GM18498 (cell line): ENCODE results near the gene HES7.
A peak's percentile ranks its signal among the peaks of the same experiment; 100 is the strongest.
"Not testable (repeated sequence)": the region's sequence is repeated elsewhere in the genome, so short reads cannot be mapped to it uniquely, and the experiment has no call there.

Source experiments
- ATAC-seq: cut with Tn5 transposase; IDR thresholded peaks from one replicate; pipeline ENCODE4 v1.9.1; 2021; ENCODE audit warnings: mild to moderate bottlenecking, moderate library complexity; ENCODE audit not compliant: unreplicated experiment

The HES7 gene

DNA sequence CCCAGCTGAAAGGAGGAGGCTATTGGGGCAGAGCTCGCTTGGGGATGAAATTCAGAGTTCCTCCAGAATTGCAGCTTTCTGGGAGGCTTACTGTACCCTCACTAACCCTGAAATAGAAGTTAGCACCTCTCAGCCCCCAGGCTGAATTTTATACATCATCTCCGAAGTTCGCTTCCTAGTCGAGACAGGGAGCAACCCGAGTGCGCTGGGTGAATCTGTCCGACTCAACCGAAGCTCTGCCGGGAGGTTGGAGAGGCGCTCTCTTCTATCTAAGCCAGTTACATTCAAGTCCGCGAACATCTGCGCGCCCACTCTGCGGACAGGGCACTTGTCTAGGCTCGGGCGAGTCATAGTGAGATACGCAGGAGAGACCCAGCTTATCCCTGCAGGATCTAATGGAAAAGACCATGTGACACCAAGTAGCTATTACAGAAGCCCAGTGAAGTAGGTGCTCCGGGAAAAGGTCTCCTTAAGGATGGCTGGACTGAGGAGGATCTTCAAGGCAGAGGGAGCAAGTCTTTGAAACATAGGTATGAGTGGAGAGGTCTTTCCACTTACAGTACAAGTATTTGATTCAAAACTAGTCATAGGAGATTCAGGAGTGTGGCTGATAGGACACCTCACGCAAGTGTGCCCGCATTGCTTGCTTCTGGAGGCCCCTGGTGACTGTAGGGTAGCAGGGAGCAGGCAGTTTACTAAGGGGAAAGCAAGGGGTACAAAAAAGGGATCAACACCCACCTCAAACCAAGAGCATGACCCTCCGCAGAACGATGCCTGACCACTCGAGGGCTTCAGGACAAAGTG, 646 bp upstream of the HES7 start:
- ATAC-seq: no peak

DNA sequence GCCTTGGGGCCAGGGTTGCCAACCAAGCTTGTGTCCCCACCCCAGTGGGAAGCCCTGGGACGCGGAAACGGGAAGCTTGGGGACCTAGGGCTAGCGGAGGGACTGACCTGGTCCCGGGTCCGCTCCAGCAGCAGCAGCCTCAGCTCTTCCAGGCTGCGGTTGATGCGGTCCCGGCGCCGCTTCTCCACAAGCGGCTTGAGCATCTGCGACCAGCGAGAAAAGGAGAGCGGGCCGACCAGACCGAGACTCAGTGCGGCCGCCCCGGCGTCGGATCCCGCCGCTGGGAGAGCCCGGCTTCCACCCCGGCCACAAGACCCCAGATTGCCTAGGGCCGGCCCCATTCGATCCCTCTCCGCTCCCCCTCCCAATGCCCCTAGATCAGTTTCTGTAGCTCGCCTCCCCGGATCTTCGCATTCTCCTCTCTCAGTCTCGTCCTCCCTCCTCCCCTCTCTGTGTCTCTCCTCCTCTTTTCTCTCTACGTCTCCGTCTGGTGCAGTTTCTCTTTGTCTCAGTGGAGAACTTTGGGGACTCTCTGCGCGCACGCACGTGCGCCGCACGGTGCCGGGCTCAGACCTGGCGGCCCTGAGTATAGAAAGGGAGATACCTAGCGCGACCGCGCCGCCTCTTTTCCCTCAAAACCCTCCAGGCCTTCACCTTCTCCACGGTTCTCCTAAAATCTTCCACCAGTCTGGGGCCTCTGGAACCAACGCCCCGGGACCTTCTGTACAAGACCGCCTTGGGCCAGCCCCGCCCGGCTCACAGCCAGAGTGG, 797 bp downstream of the HES7 start:
- ATAC-seq: no peak

DNA sequence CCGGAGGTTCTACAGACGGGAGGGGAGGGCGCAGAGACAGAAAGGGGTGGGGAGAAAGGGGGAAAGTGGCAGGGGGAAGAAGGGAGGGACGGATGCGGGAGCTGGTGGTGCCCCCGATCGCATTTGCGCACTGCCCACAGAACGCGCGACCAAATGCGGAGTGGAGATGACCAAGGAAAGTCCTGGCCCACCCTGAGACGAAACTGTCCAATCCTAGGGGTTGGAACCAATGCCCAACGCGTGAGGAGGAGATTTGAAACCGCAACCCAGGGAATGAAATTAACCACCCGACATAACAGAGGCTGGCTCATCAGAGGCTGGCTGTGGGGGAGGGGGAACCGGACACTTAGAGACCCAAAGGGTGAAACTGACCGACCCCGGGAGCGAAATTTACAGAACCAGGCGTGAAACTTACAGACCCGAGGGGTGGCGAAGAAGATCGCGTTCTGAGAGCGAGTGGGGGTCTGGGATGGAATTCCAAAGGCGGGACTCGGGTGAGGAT, 1.4 kb downstream of the HES7 start:
- ATAC-seq: no peak

DNA sequence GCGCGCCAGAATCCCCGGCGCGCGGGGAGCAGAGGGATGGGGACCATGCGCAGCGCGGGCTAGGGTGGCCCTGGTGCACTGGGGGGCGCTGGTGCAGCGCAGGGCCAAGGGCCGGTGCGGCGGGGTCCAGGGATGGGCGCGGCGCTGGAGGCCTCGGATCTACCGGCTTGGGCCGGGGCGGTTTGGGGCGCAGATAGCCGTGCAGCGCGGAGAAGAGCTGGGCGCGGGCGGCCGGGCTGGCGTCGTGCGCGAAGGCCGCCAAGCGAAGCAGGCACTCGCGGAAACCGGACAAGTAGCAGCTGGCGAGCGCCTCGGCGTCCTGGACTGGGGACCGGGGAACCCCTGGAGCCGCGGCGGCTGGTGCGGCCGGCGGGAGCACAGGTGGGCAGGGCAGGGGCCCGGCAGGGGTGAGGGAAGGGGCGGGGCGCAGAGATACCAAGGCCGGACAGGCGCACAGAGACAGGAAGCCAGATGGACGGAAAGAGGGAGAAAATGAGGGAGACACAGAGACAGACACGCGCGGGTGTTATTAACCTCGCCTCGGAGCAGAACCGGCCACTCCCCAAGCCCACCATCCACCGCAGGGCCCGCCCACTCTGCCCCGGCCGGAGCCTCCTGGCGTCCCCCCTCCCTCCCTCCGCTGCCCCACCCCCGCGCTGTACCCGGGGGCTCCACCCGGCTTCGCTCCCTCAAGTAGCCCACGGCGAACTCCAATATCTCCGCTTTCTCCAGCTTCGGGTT, 2.1 kb downstream of the HES7 start:
- peak; percentile 28 for ATAC-seq

DNA sequence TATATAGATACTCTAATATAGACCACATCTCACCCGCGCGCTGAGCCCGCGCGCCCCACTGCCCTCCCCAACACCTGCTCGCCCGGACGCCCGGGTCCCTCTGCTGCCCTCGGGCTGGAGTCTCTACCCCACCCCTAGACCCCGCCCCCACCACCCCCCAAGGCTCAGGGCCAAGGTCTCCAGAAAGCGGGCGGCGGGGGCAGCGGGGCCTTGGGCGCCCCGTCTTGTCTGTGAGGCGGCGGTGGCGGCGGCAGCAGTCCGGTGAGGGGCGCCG, 2.6 kb downstream of the HES7 start:
- ATAC-seq: no peak

DNA sequence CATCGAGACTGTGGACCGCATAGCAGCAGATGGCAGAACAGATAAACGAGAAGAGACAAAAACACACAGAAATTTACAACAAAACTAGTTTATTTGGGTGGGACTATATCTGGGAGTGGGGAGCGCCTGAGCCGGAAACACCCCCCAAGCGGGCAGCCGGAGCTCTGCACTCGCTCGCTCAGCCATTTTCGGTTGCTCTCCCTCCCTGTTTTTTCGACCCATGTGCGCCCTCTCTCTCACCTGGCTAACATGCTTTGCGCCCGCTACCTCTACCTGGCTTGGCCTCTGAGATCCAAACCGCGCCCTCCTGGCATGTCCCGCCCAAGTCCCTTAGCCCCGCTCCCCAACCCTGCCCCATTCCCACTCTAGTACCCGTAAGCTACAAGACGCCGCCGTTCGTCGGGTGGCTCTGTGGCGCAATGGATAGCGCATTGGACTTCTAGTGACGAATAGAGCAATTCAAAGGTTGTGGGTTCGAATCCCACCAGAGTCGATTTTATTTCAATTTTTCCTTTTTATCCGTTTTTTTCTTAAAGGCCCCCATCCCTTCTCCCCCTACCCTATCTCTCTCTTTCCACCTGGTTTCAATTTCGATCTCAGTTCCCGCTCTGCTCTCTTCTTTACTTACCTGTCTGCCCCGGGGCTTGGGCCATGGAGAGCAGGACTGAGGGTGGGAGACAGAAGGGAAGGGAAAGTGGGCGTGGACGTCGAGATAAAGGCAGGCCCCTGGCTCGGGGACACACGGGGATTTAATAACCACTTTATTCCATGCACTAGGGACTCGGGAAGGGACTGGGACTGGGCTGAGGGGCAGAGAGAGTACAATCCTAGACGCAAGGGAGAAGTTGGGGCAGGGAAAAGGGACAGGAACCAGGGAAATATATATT, 3.1 kb downstream of the HES7 start:
- peak; percentile 9 for ATAC-seq

DNA sequence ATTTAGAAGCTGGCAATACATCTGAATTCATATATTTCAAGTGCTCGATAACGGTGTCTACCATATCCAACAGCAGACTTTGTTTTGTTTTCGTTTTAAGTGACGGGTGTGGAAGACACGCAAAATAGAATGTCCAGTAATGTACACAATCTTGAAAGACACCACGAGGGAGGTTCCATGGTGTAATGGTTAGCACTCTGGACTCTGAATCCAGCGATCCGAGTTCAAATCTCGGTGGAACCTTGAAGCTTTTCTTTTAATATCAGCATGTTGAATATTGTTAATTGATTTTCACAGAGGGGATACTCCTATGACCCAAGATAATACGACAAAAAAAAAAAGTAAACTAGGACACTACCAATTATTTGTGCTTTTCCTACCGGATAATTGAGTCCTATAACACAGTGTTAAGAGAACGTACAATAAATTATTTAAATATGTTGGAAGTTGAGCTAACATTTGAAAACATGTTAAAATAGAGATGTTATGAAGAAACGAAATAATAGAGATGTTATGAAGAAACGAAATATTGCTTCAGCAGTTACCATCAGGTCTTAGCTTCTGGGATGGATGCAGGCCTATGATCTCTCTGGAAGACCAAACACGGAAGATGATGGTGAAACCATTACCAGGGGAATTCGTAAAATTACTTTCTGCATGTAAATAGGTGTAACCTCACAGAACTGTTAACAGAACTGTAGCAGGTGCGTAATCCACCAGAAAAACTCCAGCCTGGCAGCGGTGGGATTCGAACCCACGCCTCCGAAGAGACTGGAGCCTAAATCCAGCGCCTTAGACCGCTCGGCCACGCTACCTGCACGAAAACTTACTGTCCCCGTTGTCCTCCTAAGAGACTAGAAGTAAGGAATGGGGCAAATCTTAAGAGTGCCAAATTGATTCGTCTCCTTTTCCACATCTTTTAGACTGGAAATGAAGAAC, 4.1 kb downstream of the HES7 start:
- peak; percentile 40 for ATAC-seq

DNA sequence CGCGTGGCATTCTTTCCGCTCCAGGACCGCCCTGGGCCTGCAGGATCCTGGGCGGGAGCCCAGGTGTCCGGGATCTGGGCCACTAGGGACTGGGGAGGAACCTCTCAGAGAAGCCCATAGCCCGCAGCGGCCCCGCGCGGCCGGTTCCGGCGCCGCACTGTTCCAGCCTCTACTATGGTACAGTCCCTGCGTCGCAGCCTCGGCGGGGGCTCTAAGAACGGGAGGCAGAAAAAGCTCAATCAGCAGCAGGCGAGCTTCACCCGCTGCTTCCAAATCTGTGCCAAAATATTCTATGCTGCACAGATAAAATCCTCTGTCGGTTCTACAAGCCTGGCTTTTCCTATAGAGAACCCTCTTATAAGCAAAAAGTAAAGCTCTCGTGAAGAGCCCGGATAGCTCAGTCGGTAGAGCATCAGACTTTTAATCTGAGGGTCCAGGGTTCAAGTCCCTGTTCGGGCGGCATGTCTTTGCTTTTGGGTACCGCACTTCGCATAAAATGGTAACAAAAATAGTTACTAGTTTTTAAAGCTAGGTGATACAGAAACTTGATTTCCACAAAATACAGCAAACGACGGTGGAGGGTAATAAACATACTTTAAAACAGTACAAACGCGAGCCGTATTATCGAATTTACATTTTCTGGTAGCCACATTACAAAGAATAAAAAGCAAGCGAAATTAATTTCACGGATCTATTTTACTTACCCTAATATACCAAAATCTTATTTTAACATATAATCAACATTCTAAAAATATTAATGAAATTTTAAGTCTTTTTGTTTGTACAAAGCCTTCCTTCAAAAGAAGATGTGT, 4.9 kb downstream of the HES7 start:
- ATAC-seq: peak; percentile 37

DNA sequence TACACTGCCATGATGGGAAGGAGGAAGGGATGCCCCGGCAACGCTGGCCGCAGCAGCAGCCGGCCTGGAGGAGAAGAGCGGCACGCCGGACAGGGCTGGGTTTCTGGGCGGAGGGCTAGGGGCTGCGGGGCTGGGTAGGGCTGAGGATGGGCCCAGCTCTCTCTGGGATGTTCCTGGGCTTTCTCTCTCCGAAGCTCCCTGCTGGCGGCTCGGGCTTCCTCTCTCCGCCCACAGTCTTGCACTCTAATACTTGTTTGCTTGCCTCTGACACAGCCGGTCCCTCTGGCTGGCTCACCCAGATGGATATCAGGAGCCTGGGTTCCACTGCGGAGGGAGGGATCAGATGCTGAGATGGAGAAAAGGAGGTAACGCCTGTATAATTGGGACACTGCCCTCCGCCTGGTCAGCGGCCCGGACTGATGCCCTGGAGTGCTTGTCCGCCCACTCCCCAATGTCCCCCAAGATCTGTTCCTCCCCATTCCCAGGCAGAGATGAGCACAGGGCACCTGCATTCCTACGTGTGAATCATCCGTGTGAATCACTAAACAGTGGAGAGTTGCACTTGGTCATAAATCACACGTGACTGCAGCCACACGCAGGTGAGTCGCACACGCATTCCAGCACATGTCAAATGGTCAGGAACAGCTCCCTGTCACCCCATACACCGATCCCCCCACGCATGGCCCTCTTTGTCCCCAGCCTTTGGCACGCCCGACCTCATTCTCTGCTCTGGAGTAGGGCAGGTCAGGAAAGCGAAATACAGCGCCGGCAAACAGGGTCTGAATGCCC, 5.7 kb downstream of the HES7 start, which contains the start of gene ALOXE3:
TSS of gene ALOXE3 (minus strand) at position 535 of the 789 bp plus-strand sequence. CDS start at position 11, 524 bp downstream.
- ATAC-seq: no peak

DNA sequence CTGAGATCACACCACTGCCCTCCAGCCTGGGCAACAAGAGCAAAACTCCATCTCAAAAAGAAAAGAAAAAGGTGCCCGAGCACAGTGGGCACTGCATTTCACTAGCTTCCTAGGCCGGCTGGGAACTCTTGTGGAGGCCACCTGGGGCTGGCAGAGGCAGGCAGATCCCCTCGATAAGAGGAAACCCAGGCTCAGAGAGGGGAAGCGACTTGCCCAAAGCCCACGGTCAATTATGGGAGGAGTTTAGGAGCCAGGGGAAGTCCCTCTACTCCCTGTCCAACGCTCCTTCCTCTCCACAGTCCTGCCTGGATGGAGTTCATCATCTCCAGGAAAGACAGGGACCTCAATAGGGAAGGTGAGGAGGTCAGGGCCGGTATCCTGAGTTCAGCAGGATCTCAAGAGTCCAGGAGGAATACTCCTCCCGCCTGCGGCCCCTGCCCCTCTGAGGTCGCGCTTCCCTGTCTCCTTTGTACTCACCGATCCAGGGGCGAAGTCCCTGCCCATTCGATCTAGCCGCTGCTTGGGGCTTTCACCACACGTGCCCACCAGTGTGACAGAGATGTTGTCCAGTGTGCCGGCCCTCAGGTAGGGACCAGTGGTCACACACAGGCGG, 6.4 kb downstream of the HES7 start:
- no peak for ATAC-seq

DNA sequence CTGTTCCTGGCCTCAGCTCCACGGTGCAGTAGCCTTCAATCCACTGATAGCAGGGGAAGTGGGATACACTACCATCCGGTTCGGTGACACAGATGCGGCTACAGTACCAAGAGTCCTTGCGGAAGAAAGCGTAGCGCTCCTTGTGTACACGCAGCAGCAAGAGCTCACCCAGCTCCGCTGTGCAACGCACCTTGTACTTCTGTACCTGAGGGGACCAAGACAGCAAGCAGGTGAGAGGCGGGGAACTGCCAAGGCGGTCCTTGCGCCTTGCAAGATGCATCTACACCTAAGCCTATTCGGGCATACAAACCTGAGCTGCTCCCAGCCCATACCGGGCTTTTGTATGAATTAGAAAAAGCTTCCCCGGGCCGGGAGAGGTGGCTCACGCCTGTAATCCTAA, 7.1 kb downstream of the HES7 start:
- no peak for ATAC-seq

DNA sequence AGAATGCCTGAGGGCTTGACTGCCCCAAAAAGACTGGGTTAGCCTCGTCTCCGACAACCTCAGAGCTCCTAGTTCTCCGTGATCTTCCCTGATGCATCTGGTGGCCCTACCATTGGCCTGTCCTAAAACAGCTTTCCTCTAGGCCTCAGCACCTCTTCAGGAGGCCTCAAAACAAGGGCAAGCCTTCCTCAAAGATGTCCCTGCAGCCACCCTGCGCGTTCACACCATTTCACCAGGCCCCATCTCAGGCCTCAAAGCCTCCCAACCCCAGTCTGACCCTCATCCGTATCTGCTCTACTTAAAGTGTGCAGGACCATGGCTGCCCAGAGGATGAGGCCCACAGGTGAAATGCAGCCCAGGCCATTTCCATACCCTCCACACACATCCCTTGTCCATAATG, 13.0 kb downstream of the HES7 start:
- ATAC-seq: no peak

DNA sequence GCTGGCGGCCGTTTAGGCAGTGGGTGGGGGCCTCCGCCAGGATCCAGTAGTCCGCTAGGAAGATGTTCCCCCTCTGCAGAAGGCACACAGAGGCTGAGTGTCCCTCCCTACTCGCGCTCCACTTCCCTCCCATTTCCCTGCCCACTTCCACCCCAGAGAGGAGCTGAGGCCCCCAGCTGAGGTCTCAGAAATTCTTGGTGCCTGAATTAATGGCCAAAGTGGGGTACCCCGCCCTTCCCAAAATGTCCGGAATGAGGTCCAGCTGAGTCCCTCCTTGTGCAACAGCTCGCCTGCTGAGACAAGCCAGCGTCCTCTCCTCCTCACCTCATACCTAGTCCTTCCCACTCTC, 13.5 kb downstream of the HES7 start:
- no peak for ATAC-seq

DNA sequence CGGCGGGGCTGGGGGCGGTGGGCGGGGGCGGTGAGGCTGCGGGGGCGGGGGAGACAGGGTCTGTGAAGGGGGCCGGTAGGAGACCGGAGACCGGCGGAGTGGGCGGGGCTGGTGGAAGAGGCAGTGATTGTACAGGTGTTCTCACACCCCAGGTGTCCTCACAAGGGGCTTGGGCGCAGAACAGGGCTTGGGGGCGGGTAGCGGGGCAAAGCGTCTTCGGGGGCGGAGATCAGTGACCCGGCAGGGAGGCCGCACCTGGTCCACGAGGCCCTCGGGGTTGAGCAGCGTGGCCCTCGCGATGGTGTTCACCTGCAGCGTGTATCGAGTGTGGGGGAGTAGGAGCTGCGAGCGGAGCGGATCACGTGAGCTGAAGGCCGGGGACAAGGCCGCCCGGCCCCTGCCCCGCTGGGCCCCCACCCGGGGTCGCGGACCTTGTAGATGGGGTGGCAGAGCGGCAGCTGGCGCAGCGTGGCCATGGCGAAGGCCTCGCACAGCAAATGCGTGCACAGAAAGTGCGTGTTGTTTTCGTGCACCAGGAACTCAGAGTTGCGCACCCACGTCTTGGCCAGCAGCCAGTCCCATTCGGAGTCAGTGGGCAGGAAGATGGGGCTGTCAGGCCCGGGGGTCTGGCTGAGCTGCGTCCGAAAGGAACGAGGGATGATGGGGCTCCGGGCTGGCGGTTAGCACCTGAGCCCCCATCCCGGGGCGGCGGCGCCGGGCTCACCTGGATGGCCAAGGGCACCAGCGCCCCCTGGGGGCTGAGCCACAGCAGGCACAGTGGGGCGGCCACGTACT, 14.0 kb downstream of the HES7 start:
- no peak for ATAC-seq

DNA sequence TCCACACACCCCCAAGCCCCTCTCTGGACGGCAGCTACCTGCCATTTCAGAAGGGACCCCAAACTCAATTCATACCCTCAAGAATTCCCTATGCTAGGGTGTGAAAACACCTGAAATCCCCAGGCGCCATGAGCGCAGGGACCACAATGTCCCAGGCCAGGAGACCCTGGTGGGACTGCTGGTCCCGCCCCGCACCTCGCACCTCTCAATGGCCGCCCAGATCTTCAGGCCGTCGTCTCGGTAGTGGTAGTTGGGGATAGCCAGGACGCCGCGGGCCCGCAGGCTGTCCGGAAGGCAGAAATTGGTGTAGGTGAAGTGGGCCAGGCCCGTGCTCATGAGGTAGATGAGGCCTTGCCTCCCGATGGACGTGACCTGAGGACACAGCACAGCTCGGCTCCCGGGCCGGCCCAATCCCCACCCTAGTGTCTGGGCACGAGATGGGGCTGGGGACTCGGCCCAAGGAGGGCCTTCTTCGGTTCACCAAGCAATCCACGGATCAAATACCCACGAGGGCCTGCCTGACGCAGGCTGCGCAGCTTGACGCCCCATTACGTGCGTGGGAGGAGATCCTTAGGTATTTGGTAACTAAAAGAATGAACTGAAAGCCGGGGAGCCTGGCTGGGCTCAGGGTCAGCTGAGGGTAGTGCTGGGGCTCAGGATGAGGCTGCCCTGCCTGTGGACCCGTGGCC, 14.8 kb downstream of the HES7 start:
- ATAC-seq: no peak

DNA sequence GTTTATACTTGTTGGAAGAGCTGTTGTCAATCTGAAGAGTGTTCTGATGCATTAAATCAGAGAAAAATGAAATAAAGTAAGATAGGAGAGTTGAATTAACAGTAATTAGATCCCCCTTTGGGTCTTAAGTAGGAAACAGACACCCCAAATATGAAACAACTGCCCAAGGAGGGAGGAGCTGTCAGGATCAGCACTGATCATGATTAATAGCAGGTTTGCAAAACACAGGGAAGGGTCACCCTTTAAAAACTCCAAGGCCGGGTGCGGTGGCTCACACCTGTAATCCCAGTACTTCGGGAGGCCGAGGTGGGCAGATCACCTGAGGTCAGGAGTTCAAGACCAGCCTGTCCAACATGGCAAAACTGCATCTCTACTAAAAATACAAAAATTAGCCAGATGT, 16.9 kb downstream of the HES7 start:
- not testable (repeated sequence) for ATAC-seq
